SW 1271 (cell line): ENCODE results near the gene CRYGN.
A peak's percentile ranks its signal among the peaks of the same experiment; 100 is the strongest.

Experiments
- DNase-seq, 2 experiments: peaks; one replicate each; lab custom pipeline; 2025; lab: John Stamatoyannopoulos, UW

The CRYGN gene

GRCh38 chr7:151426904-151427704 is 12.8 kb downstream of the CRYGN start:
- DNase-seq, result no peak

- DNase-seq, result peak in 1 of 2 experiments; percentile 10
Measured at GRCh38 chr7:151426441-151426903, 13.5 kb downstream of the CRYGN start.

GRCh38 chr7:151425670-151426440 is 14.1 kb downstream of the CRYGN start:
- DNase-seq, result no peak

- DNase-seq, result no peak
Measured at GRCh38 chr7:151424799-151425198, 15.1 kb downstream of the CRYGN start.

GRCh38 chr7:151423936-151424335 is 16.0 kb downstream of the CRYGN start:
- DNase-seq, result no peak

GRCh38 chr7:151423226-151423625 is 16.7 kb downstream of the CRYGN start:
- DNase-seq, result no peak

- DNase-seq, result no peak
Measured at GRCh38 chr7:151422212-151422611, 17.7 kb downstream of the CRYGN start.

GRCh38 chr7:151420144-151420543 is 19.8 kb downstream of the CRYGN start:
- no peak for DNase-seq

GRCh38 chr7:151416941-151417315 is 23.0 kb downstream of the CRYGN start:
- DNase-seq, result no peak

GRCh38 chr7:151416112-151416940 is 23.6 kb downstream of the CRYGN start:
- DNase-seq, result no peak

GRCh38 chr7:151415375-151416105 is 24.4 kb downstream of the CRYGN start:
- DNase-seq, result no peak

GRCh38 chr7:151413241-151413640 is 26.7 kb downstream of the CRYGN start:
- DNase-seq, result no peak

- DNase-seq, result no peak
Measured at GRCh38 chr7:151412318-151412717, 27.6 kb downstream of the CRYGN start.

GRCh38 chr7:151411551-151411950 is 28.4 kb downstream of the CRYGN start:
- no peak for DNase-seq

GRCh38 chr7:151410405-151411390 is 29.2 kb downstream of the CRYGN start:
- no peak for DNase-seq

GRCh38 chr7:151409667-151410404 is 30.1 kb downstream of the CRYGN start, which contains the start of gene WDR86:
TSS of gene WDR86 (minus strand) at chr7:151410038. CDS start at chr7:151409589, 449 bp downstream.
- no peak for DNase-seq

- DNase-seq, result no peak
Measured at GRCh38 chr7:151408839-151409666, 30.9 kb downstream of the CRYGN start.

- DNase-seq, result no peak
Measured at GRCh38 chr7:151408498-151408838, 31.5 kb downstream of the CRYGN start.
